Measurements from ENCODE around the gene UFSP1. TPM values are rescaled to one million over a fixed set of nuclear protein-coding genes. Genes with fewer than 3 reads are reported as not detected.

Gene UFSP1
- total RNA-seq, 1 donor, result 5.6 TPM

DNA sequence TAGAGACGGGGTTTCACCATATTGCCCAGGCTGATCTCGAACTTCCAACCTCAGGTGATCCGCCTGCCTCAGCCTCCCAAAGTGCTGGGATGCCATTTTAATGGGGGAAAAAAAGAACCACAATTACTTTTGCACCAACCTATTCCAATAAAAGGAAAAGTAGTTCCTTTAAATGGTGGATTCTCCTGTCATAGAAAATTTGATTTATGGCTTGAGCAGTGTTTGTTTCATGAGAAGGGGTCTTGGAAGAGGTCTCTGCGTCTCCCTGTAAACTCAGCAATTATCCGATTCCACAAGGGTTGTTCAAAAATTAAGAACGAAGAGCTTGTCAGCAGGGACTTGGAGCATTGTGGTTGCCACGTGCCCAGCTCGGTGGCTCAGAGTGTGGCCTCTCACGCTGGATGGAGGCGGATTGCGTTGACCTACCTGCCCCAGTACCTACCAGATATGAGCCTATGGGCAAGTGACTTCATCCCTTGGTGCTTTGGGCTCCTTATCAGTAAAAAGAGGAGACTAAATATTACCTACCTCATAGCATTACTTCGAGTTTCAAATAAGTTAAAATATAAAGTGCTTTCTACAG is 25.2 kb downstream of the UFSP1 start:
- no peak overlapping the region for H3K4me3 ChIP-seq (ENCODE audit: low read depth, low read length)
- no peak for DNase-seq (ENCODE audit: low read depth)
- TF ChIP-seq CTCF (IDR thresholded peaks at IDR 0.05; ENCODE audit: insufficient read depth, low read depth, low read length), result no peak

- no peak for DNase-seq (ENCODE audit: low read depth)
- TF ChIP-seq CTCF (IDR thresholded peaks at IDR 0.05; ENCODE audit: insufficient read depth, low read depth, low read length), result no peak
- no peak overlapping the region for H3K4me3 ChIP-seq (ENCODE audit: low read depth, low read length)
Measured at GRCh38 chr7:100863406-100863950, 26.0 kb downstream of the UFSP1 start.

DNA sequence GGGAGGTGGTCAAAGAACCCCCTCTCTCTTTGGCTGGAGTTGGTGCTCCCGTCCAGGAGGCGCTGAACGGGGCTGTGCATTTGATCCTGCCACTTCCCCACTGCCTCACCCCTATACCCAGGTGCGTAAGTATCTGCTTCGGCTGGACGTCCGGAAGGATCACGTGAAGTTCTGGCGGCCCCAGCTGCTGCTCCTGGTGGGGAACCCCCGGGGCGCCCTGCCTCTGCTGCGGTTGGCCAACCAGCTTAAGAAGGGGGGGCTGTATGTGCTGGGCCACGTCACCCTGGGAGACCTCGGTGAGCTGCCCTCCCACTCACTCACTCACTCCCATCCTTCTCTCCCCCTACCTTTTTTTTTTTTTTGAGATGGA is 27.9 kb downstream of the UFSP1 start:
- no peak for DNase-seq (ENCODE audit: low read depth)
- TF ChIP-seq CTCF (IDR thresholded peaks at IDR 0.05; ENCODE audit: insufficient read depth, low read depth, low read length), result no peak

GRCh38 chr7:100860702-100861615 is 28.6 kb downstream of the UFSP1 start:
- no peak for DNase-seq (ENCODE audit: low read depth)
- TF ChIP-seq CTCF (IDR thresholded peaks at IDR 0.05; ENCODE audit: insufficient read depth, low read depth, low read length), result no peak
- H3K4me3 ChIP-seq (ENCODE audit: low read depth, low read length), result no peak overlapping the region

More for the DNA sequence above, 27.9 kb downstream of the UFSP1 start:
- H3K4me3 ChIP-seq (ENCODE audit: low read depth, low read length), result no peak overlapping the region

DNA sequence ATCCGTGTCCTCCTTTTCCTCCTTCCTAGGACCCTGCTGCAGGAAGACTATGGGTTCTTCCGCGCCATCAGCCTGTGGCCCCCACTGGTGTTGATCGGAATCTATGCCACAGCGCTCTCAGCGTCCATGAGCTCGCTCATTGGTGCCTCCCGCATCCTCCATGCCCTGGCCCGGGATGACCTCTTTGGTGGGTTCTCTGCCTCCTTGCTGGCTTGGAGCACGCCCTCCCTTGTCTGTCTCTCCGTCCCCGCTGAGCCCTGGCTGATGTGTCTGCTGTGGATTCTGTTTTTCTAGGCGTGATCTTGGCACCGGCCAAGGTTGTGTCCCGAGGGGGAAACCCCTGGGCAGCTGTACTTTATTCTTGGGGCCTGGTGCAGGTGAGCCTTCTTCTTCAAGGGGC is 29.7 kb downstream of the UFSP1 start:
- no peak for DNase-seq (ENCODE audit: low read depth)
- no peak for TF ChIP-seq CTCF (IDR thresholded peaks at IDR 0.05; ENCODE audit: insufficient read depth, low read depth, low read length)

DNA sequence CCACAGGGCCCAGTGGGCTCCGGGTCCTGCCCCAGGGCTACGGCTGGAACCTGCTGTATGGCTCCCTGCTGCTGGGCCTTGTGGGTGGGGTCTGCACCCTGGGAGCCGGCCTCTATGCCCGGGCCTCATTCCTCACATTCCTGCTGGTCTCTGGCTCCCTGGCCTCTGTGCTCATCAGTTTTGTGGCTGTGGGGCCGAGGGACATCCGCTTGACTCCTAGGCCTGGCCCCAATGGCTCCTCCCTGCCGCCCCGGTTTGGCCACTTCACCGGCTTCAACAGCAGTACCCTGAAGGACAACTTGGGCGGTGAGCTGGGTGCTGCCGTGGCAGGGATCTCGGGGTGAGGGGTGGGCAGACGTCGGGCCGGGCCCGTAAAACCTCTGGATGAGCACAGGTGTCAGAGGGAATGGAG is 32.6 kb downstream of the UFSP1 start:
- no peak for TF ChIP-seq CTCF (IDR thresholded peaks at IDR 0.05; ENCODE audit: insufficient read depth, low read depth, low read length)
- H3K4me3 ChIP-seq (ENCODE audit: low read depth, low read length), result no peak overlapping the region
- DNase-seq (ENCODE audit: low read depth), result no peak

More for the DNA sequence above, 29.7 kb downstream of the UFSP1 start:
- H3K4me3 ChIP-seq (ENCODE audit: low read depth, low read length), result no peak overlapping the region
